SK-N-MC (cell line): Measurements from ENCODE around the gene RIN2.

Experiments used
- EZH2 ChIP-seq: fragments of 200-600 bp; sonication (generic); IDR thresholded peaks from one replicate; pipeline ENCODE4 v1.6.1; 2017; ENCODE audit warnings: antibody characterized with exemption
- POLR2AphosphoS5 ChIP-seq: IDR thresholded peaks from 2 replicates; pipeline ENCODE4 v1.6.1; 2012; ENCODE audit warnings: mild to moderate bottlenecking, low read depth, low read length, borderline replicate concordance

GRCh38 chr20:19739351-19739750, 18.7 kb upstream of the RIN2 start:
- TF ChIP-seq POLR2AphosphoS5: no peak
- no peak for TF ChIP-seq EZH2
